GM12873 (cell line): ENCODE results near the gene SKIL.
A peak's percentile ranks its signal among the peaks of the same experiment; 100 is the strongest.

Source experiments
- TF ChIP-seq, protein P1 (sequence below): IDR thresholded peaks from 2 replicates; pipeline ENCODE4 v1.5.1; 2012; ENCODE audit warnings: low read depth, mild to moderate bottlenecking, moderate library complexity, low read length, control low read depth; ENCODE audit not compliant: insufficient read depth; ENCODE audit errors: missing control alignments

Gene SKIL

DNA sequence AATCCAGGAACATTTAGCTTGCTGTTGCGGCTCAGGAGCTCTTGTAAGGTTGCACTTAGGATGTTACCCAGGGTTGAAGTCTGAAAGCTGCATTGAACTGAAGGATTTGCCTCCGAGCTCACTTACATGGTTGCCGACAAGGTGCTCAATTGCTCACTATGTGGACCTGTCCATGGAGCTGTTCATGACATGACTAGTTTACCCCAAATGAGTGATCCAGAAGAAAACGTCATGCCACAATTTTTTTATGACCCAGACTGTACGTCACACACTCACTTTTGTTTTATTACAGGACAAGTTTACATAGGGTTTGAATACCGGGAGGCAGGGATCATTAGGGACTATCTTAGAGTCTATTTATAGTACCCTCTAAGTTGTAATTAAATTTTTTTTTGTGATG lies 40.2 kb downstream of the SKIL start:
- TF ChIP-seq, protein P1, sequence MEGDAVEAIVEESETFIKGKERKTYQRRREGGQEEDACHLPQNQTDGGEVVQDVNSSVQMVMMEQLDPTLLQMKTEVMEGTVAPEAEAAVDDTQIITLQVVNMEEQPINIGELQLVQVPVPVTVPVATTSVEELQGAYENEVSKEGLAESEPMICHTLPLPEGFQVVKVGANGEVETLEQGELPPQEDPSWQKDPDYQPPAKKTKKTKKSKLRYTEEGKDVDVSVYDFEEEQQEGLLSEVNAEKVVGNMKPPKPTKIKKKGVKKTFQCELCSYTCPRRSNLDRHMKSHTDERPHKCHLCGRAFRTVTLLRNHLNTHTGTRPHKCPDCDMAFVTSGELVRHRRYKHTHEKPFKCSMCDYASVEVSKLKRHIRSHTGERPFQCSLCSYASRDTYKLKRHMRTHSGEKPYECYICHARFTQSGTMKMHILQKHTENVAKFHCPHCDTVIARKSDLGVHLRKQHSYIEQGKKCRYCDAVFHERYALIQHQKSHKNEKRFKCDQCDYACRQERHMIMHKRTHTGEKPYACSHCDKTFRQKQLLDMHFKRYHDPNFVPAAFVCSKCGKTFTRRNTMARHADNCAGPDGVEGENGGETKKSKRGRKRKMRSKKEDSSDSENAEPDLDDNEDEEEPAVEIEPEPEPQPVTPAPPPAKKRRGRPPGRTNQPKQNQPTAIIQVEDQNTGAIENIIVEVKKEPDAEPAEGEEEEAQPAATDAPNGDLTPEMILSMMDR: no peak

DNA sequence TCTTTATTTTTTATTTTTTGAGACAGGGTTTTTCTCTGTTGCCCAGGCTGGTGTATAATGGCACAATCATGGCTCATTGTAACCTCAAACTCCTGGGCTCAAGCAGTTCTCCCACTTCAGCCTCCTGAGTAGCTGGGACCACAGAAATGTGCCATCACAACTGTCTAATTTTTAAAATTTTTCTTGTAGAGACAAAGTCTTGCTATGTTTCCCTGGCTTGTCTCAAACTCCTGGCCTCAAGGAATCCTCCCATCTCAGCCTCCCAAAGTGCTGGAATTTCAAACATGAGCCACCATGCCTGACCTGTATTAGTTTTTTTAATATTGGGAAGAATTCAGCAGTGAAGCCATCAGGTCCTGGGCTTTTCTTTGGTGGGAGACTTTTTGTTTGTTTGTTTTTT lies 47.6 kb downstream of the SKIL start:
- TF ChIP-seq, protein P1: no peak

DNA sequence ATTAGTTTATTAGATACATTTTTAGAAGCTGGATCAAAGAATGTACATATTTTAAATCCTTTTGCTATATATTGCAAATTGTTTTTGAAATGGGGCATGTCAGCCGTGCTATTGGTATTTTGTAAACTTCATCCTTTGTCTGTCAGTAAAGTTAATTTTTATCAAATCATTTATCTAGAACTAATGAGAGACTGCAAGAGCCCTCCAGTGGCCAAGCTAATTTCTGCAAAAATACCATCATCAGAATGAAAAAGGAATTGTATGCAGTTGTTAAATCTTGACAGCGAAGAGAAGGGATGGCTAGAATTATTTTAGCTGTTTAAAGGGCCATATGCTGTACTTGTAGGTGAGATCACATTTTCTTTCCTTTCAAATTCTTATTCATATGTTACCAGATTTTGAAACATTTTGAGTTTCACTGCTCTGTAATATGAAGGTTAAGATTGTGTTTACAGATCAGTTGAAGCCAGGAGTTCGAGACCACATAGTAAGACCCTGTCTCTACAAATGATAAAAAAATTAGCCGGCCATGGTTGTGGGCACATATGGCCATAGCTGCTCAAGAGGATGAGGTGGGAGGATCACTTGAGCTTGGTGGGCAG lies 53.0 kb downstream of the SKIL start:
- TF ChIP-seq, protein P1: peak; percentile 51

DNA sequence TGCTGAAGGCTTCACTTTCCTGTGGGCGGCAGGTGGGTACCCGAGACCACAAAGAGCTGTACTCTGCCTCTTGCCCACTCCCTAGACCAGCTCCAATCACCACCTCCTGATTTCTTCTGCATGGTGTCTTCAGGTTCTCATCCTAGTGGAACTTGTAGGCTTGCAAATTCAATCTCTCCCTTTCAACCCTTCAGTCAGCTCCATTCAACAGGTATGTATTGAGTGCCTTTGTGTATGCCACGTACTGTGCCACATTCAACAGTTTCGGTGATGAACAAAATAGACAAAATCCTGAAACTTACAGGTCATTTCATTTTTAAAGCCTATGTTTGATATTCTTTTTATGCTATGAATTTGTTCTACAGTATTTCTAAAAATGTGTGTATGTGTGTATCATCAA lies 55.8 kb downstream of the SKIL start:
- TF ChIP-seq, protein P1: no peak

DNA sequence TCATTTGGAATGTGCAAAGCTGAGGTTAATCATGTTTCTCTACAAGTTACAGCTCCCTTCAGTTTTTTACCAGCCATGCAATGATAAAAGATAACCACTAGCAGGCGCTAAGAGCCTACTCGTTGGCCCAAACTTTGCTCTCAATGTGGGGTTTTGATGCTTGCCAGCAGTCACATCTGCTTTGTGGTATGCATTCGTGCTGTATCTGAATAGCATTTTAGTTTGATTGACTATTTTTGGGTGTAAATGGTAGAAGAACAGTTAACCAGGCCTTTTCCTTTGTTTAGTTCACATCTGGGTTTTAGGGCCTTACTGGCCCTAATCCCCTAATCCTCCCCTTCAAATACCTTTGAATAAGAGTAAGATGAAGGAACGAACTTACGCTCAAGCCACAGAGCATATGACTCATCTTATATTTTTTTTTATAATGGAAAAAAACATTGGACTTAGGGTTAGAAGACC lies 56.7 kb downstream of the SKIL start:
- TF ChIP-seq, protein P1: peak; percentile 99

DNA sequence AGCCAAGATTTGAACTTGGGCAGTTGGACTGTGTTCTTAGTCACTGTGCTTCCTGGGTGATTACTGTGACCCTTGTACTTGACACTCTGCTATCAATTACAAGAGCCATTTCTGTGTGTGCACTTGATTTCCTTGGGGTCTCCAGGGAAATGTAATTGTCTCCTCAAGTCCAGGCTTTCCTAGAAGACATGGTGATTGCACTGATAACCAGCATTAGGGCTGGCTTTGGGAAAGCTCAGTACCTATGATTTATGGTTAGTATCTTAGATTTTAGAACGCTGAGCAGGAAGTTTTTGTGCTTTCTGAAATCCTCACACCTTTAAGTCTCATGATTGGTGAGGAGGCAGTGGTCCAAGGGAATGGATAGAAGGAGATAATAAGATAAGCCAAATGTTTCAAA lies 59.6 kb downstream of the SKIL start:
- TF ChIP-seq, protein P1: no peak

DNA sequence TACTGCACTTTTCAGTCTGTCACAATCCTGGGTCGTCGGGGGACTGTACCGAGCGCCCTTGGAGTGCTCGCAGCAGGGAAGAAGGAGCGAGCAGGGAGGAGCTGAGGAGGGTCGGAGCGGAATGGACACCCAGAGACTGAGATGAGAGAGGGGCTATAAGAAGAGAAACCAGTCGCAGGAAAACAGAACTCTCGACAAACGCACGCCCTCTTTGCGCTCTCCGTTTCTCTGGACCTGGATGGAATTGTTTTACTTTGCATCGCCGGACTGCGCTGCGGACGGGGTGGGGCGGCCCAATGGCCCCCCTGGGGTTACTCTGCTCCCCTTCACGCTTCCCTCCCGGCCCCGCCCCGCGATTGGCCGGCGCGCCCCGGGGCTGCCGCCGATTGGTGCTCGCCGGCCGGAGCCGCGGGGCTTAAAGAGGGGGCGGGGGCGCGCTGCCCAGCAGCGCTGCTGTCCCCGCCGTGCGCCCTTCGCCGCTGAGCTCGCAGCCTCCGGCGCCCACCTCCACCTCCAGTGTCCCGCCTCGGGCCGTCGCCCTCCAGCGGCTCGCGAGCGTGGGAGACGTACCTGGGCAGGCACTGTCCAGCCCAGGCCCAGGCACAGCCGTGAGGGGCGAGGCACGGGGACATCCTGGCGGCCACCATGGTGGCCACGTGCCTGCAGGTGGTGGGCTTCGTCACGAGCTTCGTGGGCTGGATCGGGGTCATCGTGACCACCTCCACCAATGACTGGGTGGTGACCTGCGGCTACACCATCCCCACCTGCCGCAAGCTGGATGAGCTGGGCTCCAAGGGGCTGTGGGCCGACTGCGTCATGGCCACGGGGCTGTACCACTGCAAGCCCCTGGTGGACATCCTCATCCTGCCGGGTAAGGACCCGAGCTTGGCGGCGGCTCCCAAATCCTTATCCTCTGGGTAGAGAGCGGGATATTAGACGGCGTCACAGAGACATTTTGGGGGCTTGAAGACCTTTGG lies 61.2 kb downstream of the SKIL start, which contains the start of gene CLDN11:
Gene CLDN11 (plus strand): TSS at position 447 of the 977 bp plus-strand sequence. CDS start 199 bp downstream, at position 646.
- TF ChIP-seq, protein P1: no peak
